Measurements from ENCODE around the gene ADGRE3.
"Not testable (repeated sequence)": the region's sequence is repeated elsewhere in the genome, so short reads cannot be mapped to it uniquely, and the experiment has no call there.

- TF ChIP-seq, protein P1, sequence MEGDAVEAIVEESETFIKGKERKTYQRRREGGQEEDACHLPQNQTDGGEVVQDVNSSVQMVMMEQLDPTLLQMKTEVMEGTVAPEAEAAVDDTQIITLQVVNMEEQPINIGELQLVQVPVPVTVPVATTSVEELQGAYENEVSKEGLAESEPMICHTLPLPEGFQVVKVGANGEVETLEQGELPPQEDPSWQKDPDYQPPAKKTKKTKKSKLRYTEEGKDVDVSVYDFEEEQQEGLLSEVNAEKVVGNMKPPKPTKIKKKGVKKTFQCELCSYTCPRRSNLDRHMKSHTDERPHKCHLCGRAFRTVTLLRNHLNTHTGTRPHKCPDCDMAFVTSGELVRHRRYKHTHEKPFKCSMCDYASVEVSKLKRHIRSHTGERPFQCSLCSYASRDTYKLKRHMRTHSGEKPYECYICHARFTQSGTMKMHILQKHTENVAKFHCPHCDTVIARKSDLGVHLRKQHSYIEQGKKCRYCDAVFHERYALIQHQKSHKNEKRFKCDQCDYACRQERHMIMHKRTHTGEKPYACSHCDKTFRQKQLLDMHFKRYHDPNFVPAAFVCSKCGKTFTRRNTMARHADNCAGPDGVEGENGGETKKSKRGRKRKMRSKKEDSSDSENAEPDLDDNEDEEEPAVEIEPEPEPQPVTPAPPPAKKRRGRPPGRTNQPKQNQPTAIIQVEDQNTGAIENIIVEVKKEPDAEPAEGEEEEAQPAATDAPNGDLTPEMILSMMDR (IDR thresholded peaks at IDR 0.05), result not testable (repeated sequence)
- not testable (repeated sequence) for TF ChIP-seq POLR2AphosphoS5 (IDR thresholded peaks at IDR 0.05); POLR2A (IDR thresholded peaks at IDR 0.05); EP300 (IDR thresholded peaks at IDR 0.05; ENCODE audit: low read depth)
Measured at GRCh38 chr19:14585187-14585586, 89.5 kb downstream of the ADGRE3 start.

Measured in transverse colon (tissue), 4 donors.